SH-SY5Y (cell line): ENCODE measurements around the gene SELENOT.

Experiments used
- GATA2 ChIP-seq: IDR thresholded peaks from 2 replicates; pipeline ENCODE4 v1.6.1; 2011; ENCODE audit warnings: mild to moderate bottlenecking, low read depth, low read length
- GATA3 ChIP-seq: IDR thresholded peaks from 2 replicates; pipeline ENCODE4 v1.6.1; 2011; ENCODE audit warnings: low read depth, mild to moderate bottlenecking, low read length, moderate library complexity

- TF ChIP-seq GATA2 (no peak), GATA3 (no peak)
These were observed 9.0 kb upstream of the SELENOT start for GRCh38 chr3:150594150-150594549.
